HG03045 (cell line): ENCODE measurements around the gene L3HYPDH.
"Not testable (repeated sequence)": the region's sequence is repeated elsewhere in the genome, so short reads cannot be mapped to it uniquely, and the experiment has no call there.

Source experiments
- ATAC-seq: cut with Tn5 transposase; IDR thresholded peaks from one replicate; pipeline ENCODE4 v1.9.1; 2021; ENCODE audit warnings: mild to moderate bottlenecking, moderate library complexity; ENCODE audit not compliant: unreplicated experiment

L3HYPDH gene

DNA sequence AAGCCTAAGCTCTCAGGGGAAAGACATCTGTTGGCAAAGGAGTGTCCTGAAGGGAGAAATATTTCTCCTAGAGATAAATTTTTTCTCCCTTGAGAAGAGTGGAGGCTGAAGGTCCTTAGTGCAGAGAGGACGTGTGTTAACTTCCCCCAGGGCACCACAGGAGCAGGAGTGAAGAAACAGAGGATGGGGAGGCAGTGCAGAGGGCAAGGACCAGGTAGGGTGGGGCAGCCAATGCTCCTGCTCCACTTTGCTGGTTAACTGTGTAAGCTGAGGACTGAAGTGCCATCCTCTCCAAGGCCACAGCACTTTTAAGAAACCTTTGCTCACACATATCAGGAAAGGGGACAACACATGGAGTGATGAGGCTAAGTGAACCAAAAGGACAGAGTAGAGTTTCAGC is 4.0 kb downstream of the L3HYPDH start:
- no peak for ATAC-seq

DNA sequence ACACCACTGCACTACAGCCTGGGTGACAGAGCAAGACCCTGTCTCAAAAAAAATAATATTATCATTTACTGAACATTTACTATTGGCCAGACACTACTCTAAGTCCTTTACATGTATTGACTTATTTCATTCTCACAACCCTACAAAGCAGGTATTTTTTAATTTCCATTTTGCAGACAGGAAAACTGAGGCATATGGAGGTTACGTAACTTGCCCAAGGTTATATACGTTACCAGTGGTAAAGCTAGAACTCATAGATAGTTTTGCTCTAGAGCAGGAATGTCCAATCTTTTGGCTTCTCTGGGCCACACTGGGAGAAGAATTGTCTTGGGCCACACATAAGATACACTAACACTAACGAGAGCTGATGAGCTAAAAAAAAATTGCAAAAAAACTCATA is 5.7 kb downstream of the L3HYPDH start:
- no peak for ATAC-seq

DNA sequence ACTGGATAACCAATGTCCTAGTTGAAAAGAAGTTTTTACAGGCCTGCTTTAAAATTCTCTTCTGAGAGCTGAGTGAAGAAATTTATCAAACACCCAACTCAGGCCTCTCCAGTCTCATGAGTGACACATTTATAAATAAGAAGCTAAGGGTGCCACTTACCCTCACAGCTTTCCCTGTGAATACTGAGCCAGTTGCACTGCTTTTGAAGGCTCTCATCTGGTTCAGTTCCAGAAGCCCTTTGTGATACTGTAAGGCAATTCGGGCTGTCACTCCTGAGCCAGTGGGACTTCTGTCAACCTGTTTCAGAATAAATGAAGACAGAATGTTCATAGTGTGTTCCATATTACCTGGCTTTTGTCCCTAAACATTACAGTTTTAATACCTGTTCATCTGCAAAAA is 8.5 kb downstream of the L3HYPDH start:
- no peak for ATAC-seq

DNA sequence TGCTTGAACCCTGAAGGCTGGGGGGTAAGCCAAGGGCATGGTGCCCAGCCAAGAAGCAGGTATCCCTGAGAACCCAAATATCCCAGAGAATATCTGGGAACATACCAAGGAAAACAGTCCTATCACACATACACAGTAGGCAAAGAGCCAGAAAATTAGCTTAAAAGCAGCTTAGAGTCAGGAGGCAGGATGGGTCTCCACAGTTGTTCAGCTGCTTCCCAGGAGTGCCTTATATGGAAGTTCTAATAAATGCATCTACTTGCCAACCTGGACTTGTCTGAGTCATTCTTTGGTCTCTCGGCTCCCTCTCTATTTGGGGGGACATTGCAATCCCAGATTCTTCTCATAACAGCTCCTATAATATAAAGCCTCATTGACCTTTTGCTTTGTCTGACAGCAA is 10.0 kb downstream of the L3HYPDH start:
- no peak for ATAC-seq

DNA sequence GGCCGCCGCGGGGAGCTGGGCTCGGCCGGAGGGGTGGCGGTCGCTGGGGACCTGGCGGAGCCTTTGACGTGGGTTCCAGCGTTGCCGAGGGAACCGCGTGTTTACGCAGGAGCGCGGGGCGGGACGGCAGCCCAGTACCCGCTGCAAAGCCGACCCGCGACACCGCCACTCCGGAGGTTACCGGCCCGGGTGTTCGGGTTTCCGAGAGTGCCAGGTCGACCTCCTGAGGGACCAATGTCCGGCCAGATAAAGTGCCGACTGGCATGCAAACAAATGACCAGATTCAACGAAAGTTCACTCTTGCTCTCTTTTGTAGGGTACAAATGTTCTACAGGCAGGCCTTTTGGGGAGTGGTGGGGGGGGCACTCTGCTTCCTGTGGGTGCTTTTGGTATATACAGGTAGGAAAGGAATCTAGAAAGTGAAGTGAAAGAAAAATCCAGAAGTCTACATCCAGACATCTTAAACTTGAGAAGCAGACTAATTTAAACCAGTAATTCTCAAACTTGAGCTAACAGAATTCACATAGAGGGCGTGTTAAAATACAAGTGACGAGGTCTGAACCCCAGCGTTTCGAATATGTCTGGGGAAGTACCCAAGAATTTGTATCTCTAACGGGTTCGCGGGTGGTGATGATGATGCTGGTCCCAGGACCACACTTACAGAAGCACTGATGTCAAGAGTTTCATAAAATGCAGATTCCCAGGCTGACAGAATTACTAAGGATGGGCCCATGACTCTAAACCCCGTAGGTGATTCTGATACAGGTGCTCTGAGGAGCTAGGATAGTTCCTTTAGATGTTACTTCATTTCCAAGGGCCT is 18.7 kb downstream of the L3HYPDH start, which contains the start of gene GPR135:
TSS of gene GPR135 (minus strand) at position 65 of the 820 bp plus-strand sequence. CDS start 154 bp downstream, outside the sequence.
- peak; percentile 32 for ATAC-seq

DNA sequence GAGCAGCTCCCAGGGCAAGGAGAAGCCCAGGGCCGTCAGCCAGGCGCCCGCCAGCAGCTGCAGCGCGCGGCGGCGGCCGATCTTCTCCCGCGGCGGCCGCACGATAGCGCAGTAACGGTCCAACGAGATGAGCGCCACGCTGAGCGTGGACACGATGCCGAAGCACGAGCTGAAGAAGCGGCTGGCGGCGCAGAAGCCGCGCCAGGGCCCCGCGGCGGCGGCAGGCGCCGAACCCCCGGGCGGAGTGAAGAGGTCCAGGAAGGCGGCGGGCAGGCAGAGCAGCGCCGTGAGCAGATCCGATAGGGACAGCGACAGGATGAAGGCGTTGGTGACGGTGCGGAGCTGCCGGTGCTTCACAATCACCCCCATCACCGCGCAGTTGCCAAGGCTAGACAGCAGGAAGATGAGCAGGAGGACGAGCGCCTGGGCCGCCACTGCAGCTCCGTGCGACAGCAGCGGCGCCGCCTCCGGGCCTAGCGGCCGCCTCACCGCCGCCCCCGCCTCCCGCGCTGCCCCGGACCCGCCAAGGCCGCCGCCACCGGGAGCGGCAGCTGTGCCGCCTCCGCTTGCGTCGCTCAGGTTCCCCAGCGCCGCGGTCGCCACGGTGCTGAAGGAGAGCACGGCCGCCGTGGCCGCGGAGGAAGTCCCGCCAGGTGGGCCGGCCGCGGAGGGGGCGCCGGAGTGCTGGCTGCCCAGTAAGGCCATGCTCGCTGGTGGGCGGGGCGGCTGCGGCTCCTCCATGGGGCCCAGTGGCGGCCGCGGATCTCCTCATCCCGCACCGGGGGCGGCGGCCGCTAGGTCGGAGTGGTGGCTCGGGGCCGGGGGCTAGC is 19.5 kb downstream of the L3HYPDH start:
- ATAC-seq, result peak; percentile 70

DNA sequence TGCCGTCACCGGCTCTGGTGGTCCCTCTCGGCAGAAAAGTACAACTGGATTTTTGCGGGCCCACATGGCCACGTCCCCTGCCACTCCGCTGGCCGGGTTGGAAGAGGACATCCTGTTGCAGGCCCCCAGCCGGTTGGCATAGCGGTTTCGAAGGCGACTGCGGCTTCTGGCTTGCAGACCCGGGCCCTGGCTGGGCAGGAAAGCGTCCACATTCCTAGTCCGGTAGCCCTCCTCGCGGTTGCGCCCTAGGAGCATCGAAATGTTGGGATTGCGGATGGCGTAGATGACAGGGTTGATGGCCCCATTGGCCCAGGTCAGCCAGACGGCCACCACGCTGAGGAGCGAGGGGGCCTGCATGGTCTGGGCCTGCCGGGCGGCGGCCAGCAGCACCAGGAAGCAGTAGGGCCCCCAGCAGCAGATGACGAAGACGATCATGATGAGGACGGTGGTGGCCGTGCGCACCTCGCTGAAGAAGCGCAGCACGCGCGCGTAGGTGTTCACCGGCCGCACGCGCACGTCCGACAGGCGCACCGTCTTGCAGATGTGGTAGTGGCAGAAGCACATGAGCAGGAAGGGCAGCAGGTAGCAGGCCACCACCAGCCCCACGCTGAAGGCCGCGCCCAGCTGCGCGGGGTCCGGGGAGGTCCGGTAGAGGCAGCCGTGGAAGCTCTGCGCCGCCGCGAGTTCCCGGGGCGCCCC is 20.3 kb downstream of the L3HYPDH start:
- peak; percentile 39 for ATAC-seq

DNA sequence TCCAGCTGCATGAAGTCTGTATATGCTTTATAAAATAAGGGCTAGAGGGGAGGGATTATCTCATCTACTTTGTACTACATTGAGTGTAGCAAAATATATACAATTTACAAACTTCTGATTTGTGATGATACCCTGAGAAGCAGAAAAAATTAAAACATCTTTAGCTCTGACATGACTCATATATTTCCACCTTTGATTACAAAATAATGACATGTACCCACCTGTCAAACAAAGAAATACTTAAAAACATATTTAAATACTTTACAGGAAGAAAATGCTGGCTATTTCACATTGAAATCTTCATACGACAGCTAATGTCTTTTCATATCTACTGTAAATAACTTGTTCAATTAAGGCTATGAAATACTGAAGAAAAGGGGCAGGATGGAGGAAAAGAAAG is 22.3 kb downstream of the L3HYPDH start:
- ATAC-seq, result no peak

DNA sequence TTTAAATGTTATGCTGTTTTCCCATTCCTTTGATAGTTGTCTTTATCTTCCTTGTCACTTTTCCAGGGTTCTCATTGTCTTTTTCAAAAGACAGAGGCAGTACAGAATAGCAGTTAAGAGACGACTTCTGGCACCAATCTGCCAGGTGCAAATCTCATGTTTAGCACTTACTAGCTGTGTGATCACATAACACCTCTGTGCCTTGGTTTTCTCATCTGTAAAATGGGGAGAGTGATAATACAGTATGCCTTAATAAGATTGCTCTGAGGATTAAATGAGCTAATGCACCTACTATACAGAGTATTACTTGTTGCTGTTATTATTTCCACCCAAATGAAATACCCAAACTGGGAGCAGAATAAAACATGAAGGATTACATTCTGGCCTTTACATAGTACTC is 23.8 kb downstream of the L3HYPDH start:
- ATAC-seq, result no peak

DNA sequence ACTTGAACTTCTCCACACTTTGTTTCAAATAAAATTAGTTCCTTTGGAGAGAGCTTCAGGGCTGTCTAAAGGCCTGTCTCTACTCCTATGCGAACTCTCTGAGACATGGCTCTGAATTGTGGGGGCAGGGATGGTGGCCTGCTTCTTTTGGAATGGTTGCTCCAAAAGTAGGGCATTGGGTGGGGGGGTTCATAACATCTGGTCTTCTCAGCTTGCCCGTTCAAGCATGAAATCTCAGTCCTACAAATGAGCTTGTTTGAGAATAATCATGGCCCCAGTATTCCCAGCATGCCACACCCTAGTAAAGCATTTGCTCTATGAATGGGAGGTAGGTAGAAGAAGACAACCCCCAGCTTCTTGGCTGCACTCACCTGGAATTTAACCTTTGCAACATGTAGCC is 25.7 kb downstream of the L3HYPDH start:
- ATAC-seq, result no peak

DNA sequence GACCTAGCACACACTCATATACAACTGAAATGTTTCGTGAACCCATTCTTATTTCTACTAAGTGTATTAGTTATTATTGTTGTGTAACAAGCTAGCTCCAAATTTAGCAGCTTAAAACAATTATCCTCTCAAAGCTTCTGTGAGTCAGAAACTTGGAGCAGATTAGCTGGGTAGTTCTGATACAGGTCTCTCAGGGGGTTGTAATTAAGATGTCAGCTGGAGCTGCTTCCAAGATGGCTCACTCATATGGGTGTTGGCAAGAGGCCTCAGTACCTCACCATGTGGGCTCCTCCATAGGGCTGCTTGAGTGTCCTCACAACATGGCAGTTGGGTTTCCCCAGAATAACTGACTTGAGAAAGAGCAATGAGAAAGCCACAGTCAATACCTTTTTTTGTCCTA is 28.8 kb downstream of the L3HYPDH start:
- ATAC-seq, result no peak

DNA sequence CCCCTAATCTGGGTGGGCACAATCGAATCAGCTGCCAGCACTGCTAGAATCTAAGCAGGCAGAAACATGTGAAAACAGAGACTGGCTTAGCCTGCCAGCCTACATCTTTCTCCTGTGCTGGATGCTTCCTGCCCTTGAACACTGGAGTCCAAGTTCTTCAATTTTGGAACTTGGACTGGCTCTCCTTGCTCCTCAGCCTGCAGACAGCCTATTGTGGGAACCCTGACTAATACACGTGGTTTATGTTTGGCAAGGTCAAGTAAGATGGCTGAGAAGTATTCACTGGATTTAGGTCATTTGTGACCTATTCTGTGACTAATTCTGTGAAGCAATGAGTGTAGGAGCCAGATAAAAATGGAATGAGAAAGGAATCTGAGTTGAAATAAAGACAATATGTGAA is 30.1 kb downstream of the L3HYPDH start:
- no peak for ATAC-seq

DNA sequence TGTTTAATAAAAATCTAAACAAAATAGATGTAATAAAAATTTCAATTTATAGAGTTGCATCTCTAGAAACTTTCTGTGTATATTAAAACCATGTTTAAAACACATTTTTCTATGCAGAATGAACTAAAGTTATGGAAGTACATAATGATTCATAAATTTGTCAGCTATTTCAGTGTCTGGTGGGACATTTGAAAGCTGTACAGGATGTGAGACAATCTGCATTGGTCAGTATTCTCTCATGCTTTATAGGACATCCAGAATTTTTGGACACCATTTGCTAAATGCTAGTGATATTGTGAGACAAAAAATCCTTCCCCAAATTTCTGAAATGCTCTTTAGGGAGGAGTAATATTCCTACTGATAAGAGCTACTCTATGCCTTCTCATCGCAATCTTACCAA is 32.4 kb downstream of the L3HYPDH start:
- ATAC-seq, result no peak

DNA sequence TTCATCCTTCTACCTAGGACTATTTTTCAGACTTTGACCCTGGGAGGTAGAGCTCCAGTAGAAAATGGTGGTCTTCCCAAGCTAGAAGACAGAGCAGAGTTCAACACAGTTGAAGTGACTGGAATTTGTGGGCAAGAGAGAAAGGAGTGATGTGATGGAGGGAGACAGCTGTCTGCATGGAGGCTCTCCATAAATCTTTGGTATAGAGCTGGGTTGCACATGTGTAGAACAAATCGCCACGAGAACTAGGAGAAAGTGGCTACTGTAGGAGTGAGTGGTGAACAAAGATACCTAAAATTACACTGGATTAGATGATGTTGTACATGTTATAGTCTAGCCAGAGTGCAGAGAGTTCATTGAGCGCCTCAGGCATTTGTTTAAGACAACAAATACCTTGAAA is 33.5 kb downstream of the L3HYPDH start:
- no peak for ATAC-seq

DNA sequence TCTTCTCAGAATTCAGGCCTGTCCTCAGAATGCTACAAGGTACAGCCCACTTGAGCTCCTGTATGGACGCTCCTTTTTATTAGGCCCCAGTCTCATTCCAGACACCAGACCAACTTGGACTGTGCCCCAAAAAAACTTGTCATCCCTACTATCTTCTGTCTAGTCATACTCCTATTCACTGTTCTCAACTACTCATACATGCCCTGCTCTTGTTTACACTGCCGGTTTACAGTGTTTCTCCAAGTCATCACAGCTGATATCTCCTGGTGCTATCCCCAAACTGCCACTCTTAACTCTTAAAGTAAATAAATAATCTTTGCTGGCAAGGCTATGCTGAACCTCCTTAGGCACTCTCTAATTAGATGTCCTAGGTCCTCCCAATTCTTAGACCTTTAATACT is 35.5 kb downstream of the L3HYPDH start:
- ATAC-seq, result not testable (repeated sequence)

DNA sequence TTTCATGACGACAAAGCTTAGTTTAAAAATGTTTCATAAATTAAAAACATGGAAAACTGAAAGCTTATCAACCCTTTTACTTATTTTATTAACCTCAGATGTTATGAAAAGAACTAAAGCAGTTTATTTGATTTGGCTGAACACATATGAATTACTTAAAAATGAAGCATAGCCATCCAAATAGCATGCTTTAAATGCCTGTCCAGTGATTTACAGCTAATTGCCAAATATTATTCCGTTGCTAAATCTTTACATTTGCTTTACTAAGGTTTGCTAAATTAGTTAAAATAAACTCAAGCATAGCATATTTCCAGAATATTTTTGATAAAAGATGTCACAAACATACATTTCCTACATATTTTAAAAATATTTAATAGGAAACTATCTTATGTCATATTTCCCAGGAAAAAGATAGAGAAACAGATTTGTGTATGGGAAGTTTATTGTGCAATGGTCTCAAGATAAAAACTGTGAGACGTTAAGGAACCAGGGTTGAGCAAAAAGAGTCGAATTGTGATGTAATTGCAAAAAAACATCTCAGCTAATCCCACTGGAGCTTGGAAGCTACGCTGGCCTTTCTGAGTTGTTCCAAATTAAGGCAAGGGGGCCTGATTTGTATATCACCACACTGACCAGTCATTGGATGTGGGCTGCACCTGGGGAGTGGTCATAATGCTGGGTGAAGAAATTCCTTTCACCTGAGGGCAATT is 44.8 kb downstream of the L3HYPDH start:
- no peak for ATAC-seq

DNA sequence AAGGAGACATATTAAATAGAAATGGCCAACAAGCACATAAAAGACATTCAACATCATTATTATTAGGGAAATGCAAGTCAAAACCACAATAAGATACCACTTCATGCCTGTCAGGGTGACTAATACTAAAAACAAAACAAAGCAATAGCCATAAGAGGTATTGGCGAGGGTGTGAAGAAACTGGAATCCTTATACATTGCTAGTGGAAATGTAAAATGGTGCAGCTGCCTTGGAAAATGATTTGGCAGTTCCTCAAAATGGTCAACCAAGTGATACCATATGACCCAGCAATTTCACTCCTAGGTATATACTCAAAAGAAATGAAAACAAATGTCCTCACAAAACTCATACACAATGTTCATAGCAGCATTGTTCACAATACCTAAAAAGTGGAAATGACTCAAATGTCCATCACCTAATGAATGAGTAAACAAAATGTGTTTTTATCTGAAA is 46.0 kb downstream of the L3HYPDH start:
- no peak for ATAC-seq

DNA sequence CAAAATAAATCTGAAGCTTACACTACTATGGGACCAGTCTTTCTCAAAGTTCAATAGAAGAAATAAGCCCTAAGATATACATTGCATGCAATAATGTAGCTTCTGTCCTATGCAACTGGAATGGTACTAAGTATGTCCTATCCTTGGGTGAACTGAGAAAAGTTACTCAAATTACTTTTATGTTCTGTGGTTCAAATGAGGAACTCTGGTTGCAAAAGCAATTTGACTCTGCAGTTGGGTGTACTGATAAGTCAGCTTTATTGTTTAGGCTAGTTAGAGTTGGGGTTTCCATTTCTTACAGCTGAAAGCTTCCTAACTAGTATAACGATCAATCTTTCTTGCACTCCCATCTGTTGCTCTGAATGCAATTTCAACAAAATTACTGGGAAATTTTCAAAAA is 48.2 kb downstream of the L3HYPDH start:
- no peak for ATAC-seq

DNA sequence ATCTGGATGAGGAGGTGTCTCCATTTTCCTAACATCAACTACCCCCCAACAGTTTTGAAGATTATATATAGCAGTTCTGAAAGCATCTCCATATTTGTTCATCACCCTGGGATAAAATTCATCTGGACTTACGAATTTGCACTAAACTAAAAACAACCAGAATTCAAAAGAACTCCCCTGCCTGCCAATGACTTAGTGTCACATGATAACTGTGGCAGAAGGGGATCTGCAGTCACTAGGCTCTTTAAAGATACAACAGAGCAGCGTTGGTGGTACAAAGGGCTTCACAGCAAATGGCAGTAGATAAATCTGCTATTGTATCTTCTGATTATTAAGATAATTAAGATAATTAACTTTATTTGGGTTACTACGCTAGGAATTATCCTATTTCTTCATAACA is 49.1 kb downstream of the L3HYPDH start:
- no peak for ATAC-seq

DNA sequence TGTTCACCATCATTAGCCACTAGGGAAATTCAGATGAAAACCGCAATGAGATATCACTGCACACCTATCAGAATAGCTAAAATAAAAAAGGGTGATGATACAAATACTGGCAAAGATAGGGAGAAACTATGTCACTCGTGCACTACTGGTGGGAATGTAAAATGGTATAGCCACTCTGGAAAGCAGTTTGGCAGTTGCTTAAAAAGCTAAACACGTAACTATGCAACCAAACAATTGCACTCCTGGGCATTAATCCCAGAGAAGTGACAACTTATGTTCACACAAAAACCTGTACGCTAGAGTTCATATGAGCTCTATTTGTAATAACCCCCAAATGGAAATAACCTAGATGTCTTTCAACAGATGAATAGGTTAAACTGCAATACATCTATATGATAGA is 54.4 kb downstream of the L3HYPDH start:
- ATAC-seq, result no peak

DNA sequence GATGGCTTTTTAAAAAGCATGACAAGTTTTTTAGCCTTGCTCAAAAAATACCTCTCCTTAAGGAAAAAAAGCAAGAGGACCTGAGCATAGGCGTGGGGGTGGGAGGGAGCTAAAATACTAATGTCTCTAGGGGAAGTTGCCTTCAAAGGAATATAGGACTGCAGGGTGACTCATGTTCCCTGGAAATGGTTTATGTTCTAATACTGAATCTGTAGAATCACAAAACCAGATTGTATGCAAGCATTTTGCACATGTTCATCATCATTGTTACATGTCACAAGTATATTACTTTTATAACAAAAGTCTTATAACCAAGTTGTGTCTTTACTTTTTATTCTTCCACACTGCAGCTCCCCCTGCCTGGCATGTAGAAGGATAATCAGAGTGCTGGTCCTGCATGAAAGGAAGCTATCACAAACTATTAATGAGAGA is 55.6 kb downstream of the L3HYPDH start:
- no peak for ATAC-seq
